HG03135 (cell line): ENCODE results near the gene HYAL1.
"Not testable (repeated sequence)": the region's sequence is repeated elsewhere in the genome, so short reads cannot be mapped to it uniquely, and the experiment has no call there.

Experiments
- ATAC-seq: cut with Tn5 transposase; IDR thresholded peaks from one replicate; pipeline ENCODE4 v1.9.1; 2021; ENCODE audit warnings: mild to moderate bottlenecking, moderate library complexity; ENCODE audit not compliant: unreplicated experiment

HYAL1 gene

GRCh38 chr3:50263478-50264382 lies 39.6 kb downstream of the HYAL1 start:
- ATAC-seq, result no peak

GRCh38 chr3:50262778-50263177 lies 40.6 kb downstream of the HYAL1 start:
- no peak for ATAC-seq

GRCh38 chr3:50262200-50262599 lies 41.2 kb downstream of the HYAL1 start:
- ATAC-seq, result not testable (repeated sequence)

- no peak for ATAC-seq
Observed at GRCh38 chr3:50261505-50261904, 41.9 kb downstream of the HYAL1 start.

- no peak for ATAC-seq
Observed at GRCh38 chr3:50260942-50261441, 42.4 kb downstream of the HYAL1 start.

- ATAC-seq, result peak; percentile 70
Observed at GRCh38 chr3:50260027-50260941, 43.1 kb downstream of the HYAL1 start.

- peak; percentile 30 for ATAC-seq
Observed at GRCh38 chr3:50259432-50260026, 43.8 kb downstream of the HYAL1 start.

- ATAC-seq, result no peak
Observed at GRCh38 chr3:50258979-50259378, 44.4 kb downstream of the HYAL1 start.

- ATAC-seq, result no peak
Observed at GRCh38 chr3:50258029-50258680, 45.2 kb downstream of the HYAL1 start.

GRCh38 chr3:50256978-50257890 lies 46.1 kb downstream of the HYAL1 start:
- ATAC-seq, result no peak

GRCh38 chr3:50255251-50255615 lies 48.1 kb downstream of the HYAL1 start:
- no peak for ATAC-seq

GRCh38 chr3:50254577-50255250 lies 48.7 kb downstream of the HYAL1 start:
- ATAC-seq, result no peak

- ATAC-seq, result no peak
Observed at GRCh38 chr3:50251220-50251619, 52.2 kb downstream of the HYAL1 start.

GRCh38 chr3:50250514-50250913 lies 52.9 kb downstream of the HYAL1 start:
- ATAC-seq, result no peak
